ENCODE data around the gene ETS1.

Gene ETS1

GRCh38 chr11:128525411-128526243, 61.7 kb downstream of the ETS1 start:
- peaks cover 24% of the 10 kb centered on the region for H3K79me2 ChIP-seq (ENCODE audit: insufficient read depth, low read length)
- peak overlapping the region in 1 of 2 experiments; percentile 32; a peak in 1 of 4 replicates for H3K4me3 ChIP-seq (ENCODE audit: low read depth in 1 of 2, low read length in 2 of 2)
- DNase-seq (peak; percentile 39), ATAC-seq (ENCODE audit: insufficient read depth, low read depth) (peak; percentile 56)
- 0 out of 2 replicates have a peak overlapping the region, but pooled peaks have one; percentile 3 for H2AFZ ChIP-seq (ENCODE audit: low read depth, low read length)
- H3K4me1 ChIP-seq (ENCODE audit: insufficient read depth, low read length) = peaks cover 64% of the 10 kb centered on the region
- peak overlapping the region; percentile 48 for H3K4me2 ChIP-seq (ENCODE audit: insufficient read depth, low read length)
- H3K9me3 ChIP-seq (ENCODE audit: insufficient read depth, low read length, severe bottlenecking) = no peaks in the 10 kb centered on the region
- H3K27me3 ChIP-seq (ENCODE audit: insufficient read depth, low read length, poor library complexity) = no peaks in the 10 kb centered on the region
- H4K20me1 ChIP-seq (ENCODE audit: insufficient read depth, low read length) = peaks cover 3% of the 10 kb centered on the region; the same call in 1 of the 2 replicates
- peaks cover 3% of the 10 kb centered on the region; the same call in 1 of the 2 replicates for H3K36me3 ChIP-seq (ENCODE audit: insufficient read depth, low read length)
- no peak for TF ChIP-seq EZH2 (IDR thresholded peaks at IDR 0.05; ENCODE audit: borderline replicate concordance, low read depth, low read length, severe bottlenecking)
- no peak for TF ChIP-seq CTCF (IDR thresholded peaks at IDR 0.05; ENCODE audit: borderline replicate concordance, extremely low read depth, low read length, poor library complexity, severe bottlenecking)
- peak overlapping the region; percentile 66 for H3K9ac ChIP-seq (ENCODE audit: low read depth, low read length)
- H3K27ac ChIP-seq (ENCODE audit: low read length) = peak overlapping the region; percentile 93

- Histone ChIP-seq H3K27ac (ENCODE audit: low read length) (peak overlapping the region; percentile 93), H3K27me3 (ENCODE audit: insufficient read depth, low read length, poor library complexity) (no peaks in the 10 kb centered on the region), H3K4me2 (ENCODE audit: insufficient read depth, low read length) (peak overlapping the region; percentile 78), H3K4me3 (ENCODE audit: low read depth in 1 of 2, low read length in 2 of 2) (no peak overlapping the region), H4K20me1 (ENCODE audit: insufficient read depth, low read length) (peaks cover 14% of the 10 kb centered on the region), H3K9me3 (ENCODE audit: insufficient read depth, low read length, severe bottlenecking) (no peaks in the 10 kb centered on the region), H3K36me3 (ENCODE audit: insufficient read depth, low read length) (peaks cover 10% of the 10 kb centered on the region; the same call in 1 of the 2 replicates), H2AFZ (ENCODE audit: low read depth, low read length) (0 out of 2 replicates have a peak overlapping the region, but pooled peaks have one; percentile 3), H3K4me1 (ENCODE audit: insufficient read depth, low read length) (peaks cover 79% of the 10 kb centered on the region), H3K79me2 (ENCODE audit: insufficient read depth, low read length) (peaks cover 39% of the 10 kb centered on the region), H3K9ac (ENCODE audit: low read depth, low read length) (peak overlapping the region; percentile 66)
- no peak for DNase-seq
- no peak for TF ChIP-seq CTCF (IDR thresholded peaks at IDR 0.05; ENCODE audit: borderline replicate concordance, extremely low read depth, low read length, poor library complexity, severe bottlenecking)
- ATAC-seq (ENCODE audit: insufficient read depth, low read depth) = no peak
These were observed 63.2 kb downstream of the ETS1 start for GRCh38 chr11:128524172-128524571.

GRCh38 chr11:128523641-128524040, 63.7 kb downstream of the ETS1 start:
- Histone ChIP-seq H2AFZ (ENCODE audit: low read depth, low read length) (peak overlapping the region; percentile 61), H3K4me3 (ENCODE audit: low read depth in 1 of 2, low read length in 2 of 2) (peak overlapping the region in 1 of 2 experiments; percentile 81; a peak in 1 of 4 replicates), H3K9ac (ENCODE audit: low read depth, low read length) (peak overlapping the region; percentile 66), H3K9me3 (ENCODE audit: insufficient read depth, low read length, severe bottlenecking) (no peaks in the 10 kb centered on the region), H4K20me1 (ENCODE audit: insufficient read depth, low read length) (peaks cover 20% of the 10 kb centered on the region), H3K36me3 (ENCODE audit: insufficient read depth, low read length) (peaks cover 13% of the 10 kb centered on the region), H3K4me1 (ENCODE audit: insufficient read depth, low read length) (peaks cover 84% of the 10 kb centered on the region), H3K79me2 (ENCODE audit: insufficient read depth, low read length) (peaks cover 44% of the 10 kb centered on the region), H3K4me2 (ENCODE audit: insufficient read depth, low read length) (peak overlapping the region; percentile 78), H3K27me3 (ENCODE audit: insufficient read depth, low read length, poor library complexity) (no peaks in the 10 kb centered on the region), H3K27ac (ENCODE audit: low read length) (peak overlapping the region; percentile 93)
- DNase-seq = no peak
- ATAC-seq (ENCODE audit: insufficient read depth, low read depth) = no peak
- TF ChIP-seq EZH2 (IDR thresholded peaks at IDR 0.05; ENCODE audit: borderline replicate concordance, low read depth, low read length, severe bottlenecking) (no peak), CTCF (IDR thresholded peaks at IDR 0.05; ENCODE audit: borderline replicate concordance, extremely low read depth, low read length, poor library complexity, severe bottlenecking) (no peak)

Measured in DND-41 (cell line).